ENCODE data around the gene ZNF830. TPM values are rescaled to one million over a fixed set of nuclear protein-coding genes. Genes with fewer than 3 reads are reported as not detected.

Gene ZNF830
- total and polyA plus RNA-seq, 9 of the 15 experiments (the other 6 are each of a cell fraction or from before 2014, with no cell fraction given) = 13.1 to 28.7 (median 21.7) TPM

GRCh38 chr17:34980681-34981537 is 19.6 kb downstream of the ZNF830 start (continued):
- TF ChIP-seq PHF8 (IDR thresholded peaks at IDR 0.05; ENCODE audit: borderline replicate concordance, low read length) = peak; percentile 79; the same call in 1 of the 2 replicates
- no peak for TF ChIP-seq E2F4 (CRISPR knock-in tag; IDR thresholded peaks at IDR 0.05; ENCODE audit: low read depth)
- peak in 1 of 2 experiments; percentile 54; a peak in 2 of 4 replicates for TF ChIP-seq HDAC1 (IDR thresholded peaks at IDR 0.05)
- TF ChIP-seq EP400 (IDR thresholded peaks at IDR 0.05) = peak; percentile 51; the same call in 1 of the 2 replicates
- TF ChIP-seq KLF1 (tag; IDR thresholded peaks at IDR 0.05) = 0 out of 2 replicates have a peak, but pooled peaks have one; percentile 53
- no peak for TF ChIP-seq ZNF253 (CRISPR knock-in tag; conservative IDR thresholded peaks at IDR 0.05)
- peak; percentile 8; the same call in 1 of the 2 replicates for TF ChIP-seq ATF7 (IDR thresholded peaks at IDR 0.05)
- no peak for TF ChIP-seq ZNF212 (CRISPR knock-in tag; IDR thresholded peaks at IDR 0.05)
- TF ChIP-seq PCBP1 (IDR thresholded peaks at IDR 0.05; ENCODE audit: low read depth, low read length, poor library complexity, severe bottlenecking) = peak; percentile 33
- TF ChIP-seq TAF7 (tag; IDR thresholded peaks at IDR 0.05) = peak; percentile 75
- 0 out of 4 replicates have a peak, but pooled peaks of 1 of the 2 experiments have one; percentile 36 for TF ChIP-seq TEAD1 (CRISPR knock-in tag; IDR thresholded peaks at IDR 0.05)
- TF ChIP-seq GATAD2A (IDR thresholded peaks at IDR 0.05) = 0 out of 2 replicates have a peak, but pooled peaks have one; percentile 34
- TF ChIP-seq ZBTB12 (CRISPR knock-in tag; IDR thresholded peaks at IDR 0.05) = no peak
- peak; percentile 15 for TF ChIP-seq POLR2B (IDR thresholded peaks at IDR 0.05; ENCODE audit: low read depth, partially characterized antibody)
- TF ChIP-seq U2AF1 (optimal IDR thresholded peaks at IDR 0.05; ENCODE audit: low read depth, low read length) = no peak
- 0 out of 2 replicates have a peak, but pooled peaks have one; percentile 28 for TF ChIP-seq ZNF175 (CRISPR knock-in tag; IDR thresholded peaks at IDR 0.05; ENCODE audit: low read depth)
- no peak for TF ChIP-seq CREB1 (IDR thresholded peaks at IDR 0.05)
- peak; percentile 50; the same call in 1 of the 2 replicates for TF ChIP-seq CREB1 (CRISPR knock-in tag; IDR thresholded peaks at IDR 0.05)
- TF ChIP-seq POLR3G (IDR thresholded peaks at IDR 0.05; ENCODE audit: extremely low read depth, insufficient read length, insufficient replicate concordance) = no peak
- TF ChIP-seq, protein P1, sequence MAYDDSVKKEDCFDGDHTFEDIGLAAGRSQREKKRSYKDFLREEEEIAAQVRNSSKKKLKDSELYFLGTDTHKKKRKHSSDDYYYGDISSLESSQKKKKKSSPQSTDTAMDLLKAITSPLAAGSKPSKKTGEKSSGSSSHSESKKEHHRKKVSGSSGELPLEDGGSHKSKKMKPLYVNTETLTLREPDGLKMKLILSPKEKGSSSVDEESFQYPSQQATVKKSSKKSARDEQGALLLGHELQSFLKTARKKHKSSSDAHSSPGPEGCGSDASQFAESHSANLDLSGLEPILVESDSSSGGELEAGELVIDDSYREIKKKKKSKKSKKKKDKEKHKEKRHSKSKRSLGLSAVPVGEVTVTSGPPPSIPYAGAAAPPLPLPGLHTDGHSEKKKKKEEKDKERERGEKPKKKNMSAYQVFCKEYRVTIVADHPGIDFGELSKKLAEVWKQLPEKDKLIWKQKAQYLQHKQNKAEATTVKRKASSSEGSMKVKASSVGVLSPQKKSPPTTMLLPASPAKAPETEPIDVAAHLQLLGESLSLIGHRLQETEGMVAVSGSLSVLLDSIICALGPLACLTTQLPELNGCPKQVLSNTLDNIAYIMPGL (CRISPR knock-in tag; IDR thresholded peaks at IDR 0.05) = peak; percentile 27; the same call in 1 of the 2 replicates

All from K562 (cell line).